Common myeloid progenitor, CD34-positive (primary cell): ENCODE data around the gene SMCO4.
"Not testable (repeated sequence)": the region's sequence is repeated elsewhere in the genome, so short reads cannot be mapped to it uniquely, and the experiment has no call there.

Experiments
- CTCF ChIA-PET: fragments of 350-600 bp; sonication (Branson Sonifier 250); formaldehyde crosslinking; loops from one replicate; lab custom pipeline; 2021; ENCODE audit warnings: antibody characterized with exemption; lab: Charles Lee
- POLR2A ChIA-PET: fragments of 350-600 bp; sonication (Branson Sonifier 250); formaldehyde crosslinking; loops from one replicate; lab custom pipeline; 2021; ENCODE audit warnings: antibody characterized with exemption; lab: Charles Lee
- DNase-seq, 3 donors: peaks; one replicate each; pipeline versions ENCODE4 v3.0.0 to v3.0.0-alpha.2; 2013
- H3K27ac ChIP-seq, 2 experiments: 1 replicate in 1 of 2; 2 replicates in 1 of 2; pipeline ENCODE4 v1.7.0; 2013; ENCODE audit warnings: inconsistent platforms in 2 of 2, low read length in 2 of 2, mild to moderate bottlenecking in 2 of 2, low read depth in 1 of 2, moderate library complexity in 1 of 2; ENCODE audit not compliant: severe bottlenecking in 2 of 2, insufficient read depth in 1 of 2, poor library complexity in 1 of 2
- H3K27me3 ChIP-seq, 5 experiments: replicated peaks in 2 of 5; 1 replicate in 3 of 5; 2 replicates in 2 of 5; pipeline versions ENCODE4 v1.6.1 to v1.7.0; 2013; ENCODE audit warnings: low read length in 4 of 5, mild to moderate bottlenecking in 2 of 5, moderate library complexity in 2 of 5, inconsistent platforms in 1 of 5; ENCODE audit not compliant: insufficient read depth in 5 of 5, control insufficient read depth in 4 of 5
- H3K36me3 ChIP-seq, 4 experiments: 1 replicate in 2 of 4; 2 replicates in 2 of 4; pipeline versions ENCODE4 v1.6.1 to v1.7.0; 2013; ENCODE audit warnings: low read length in 3 of 4, control low read depth in 1 of 4, mild to moderate bottlenecking in 1 of 4; ENCODE audit not compliant: control insufficient read depth in 4 of 4, insufficient read depth in 4 of 4
- H3K4me1 ChIP-seq, 4 experiments: 1 replicate in 3 of 4; 2 replicates in 1 of 4; pipeline versions ENCODE4 v1.6.1 to v1.7.1; 2013; ENCODE audit warnings: low read length in 3 of 4, mild to moderate bottlenecking in 3 of 4, control low read depth in 1 of 4, inconsistent platforms in 1 of 4, moderate library complexity in 1 of 4; ENCODE audit not compliant: control insufficient read depth in 4 of 4, insufficient read depth in 4 of 4; ENCODE audit errors: control extremely low read depth in 1 of 4
- H3K4me3 ChIP-seq, 7 experiments: 1 replicate in 4 of 7; 2 replicates in 3 of 7; pipeline versions ENCODE4 v1.5.1 to v1.7.0; 2013; ENCODE audit warnings: mild to moderate bottlenecking in 7 of 7, low read length in 6 of 7, moderate library complexity in 6 of 7, inconsistent platforms in 2 of 7, low read depth in 2 of 7, control low read depth in 1 of 7; ENCODE audit not compliant: insufficient read depth in 4 of 7, control insufficient read depth in 1 of 7; ENCODE audit errors: extremely low read depth in 1 of 7
- H3K9me3 ChIP-seq, 5 experiments: 1 replicate in 4 of 5; 2 replicates in 1 of 5; pipeline versions ENCODE4 v1.6.1 to v1.7.1; 2013; ENCODE audit warnings: low read length in 4 of 5, mild to moderate bottlenecking in 2 of 5, inconsistent platforms in 1 of 5, low read depth in 1 of 5, moderate library complexity in 1 of 5; ENCODE audit not compliant: control insufficient read depth in 4 of 5, insufficient read depth in 2 of 5; ENCODE audit errors: control extremely low read depth in 1 of 5
- WGBS: methylation state at CpG from one replicate; pipeline ENCODE4 v1.1.5; 2013; ENCODE audit not compliant: insufficient coverage; 5-methylcytosine and 5-hydroxymethylcytosine counted together

Gene SMCO4

DNA sequence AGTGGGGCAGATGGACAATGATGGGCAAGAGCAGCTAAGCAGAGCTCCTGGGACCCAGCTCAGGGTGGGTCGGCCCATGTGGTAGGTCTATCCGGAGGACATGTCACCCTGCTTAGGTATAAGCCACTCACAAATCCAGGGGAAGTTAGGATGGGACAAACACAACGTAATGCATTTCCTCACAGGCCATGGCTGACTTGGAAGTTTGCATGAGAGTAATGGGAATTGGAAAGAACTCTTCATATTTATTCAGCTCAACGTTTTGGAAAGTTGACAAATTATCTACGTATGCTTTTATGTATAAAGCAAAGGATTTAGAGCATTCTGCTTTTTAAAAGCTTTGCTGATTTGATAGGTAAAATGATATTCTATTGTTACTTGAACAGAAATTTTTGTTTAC lies 74.9 kb downstream of the SMCO4 start:
- 87% methylated on average over 5 of the region's 5 CpGs for WGBS
- H3K36me3 ChIP-seq = no peaks in the 10 kb centered on the region
- no peaks in the 10 kb centered on the region for H3K27me3 ChIP-seq
- H3K27ac ChIP-seq = no peak overlapping the region
- ChIA-PET POLR2A (no interaction called here), CTCF (interaction anchor here (0.5 to 1.6 kb wide), 2 partner anchors 16 to 150 kb away, joined by 3 to 5 read pairs; no protein-coding TSS in a partner anchor)
- no peaks in the 10 kb centered on the region for H3K9me3 ChIP-seq
- H3K4me1 ChIP-seq = no peaks in the 10 kb centered on the region
- no peak for DNase-seq
- no peak overlapping the region for H3K4me3 ChIP-seq

DNA sequence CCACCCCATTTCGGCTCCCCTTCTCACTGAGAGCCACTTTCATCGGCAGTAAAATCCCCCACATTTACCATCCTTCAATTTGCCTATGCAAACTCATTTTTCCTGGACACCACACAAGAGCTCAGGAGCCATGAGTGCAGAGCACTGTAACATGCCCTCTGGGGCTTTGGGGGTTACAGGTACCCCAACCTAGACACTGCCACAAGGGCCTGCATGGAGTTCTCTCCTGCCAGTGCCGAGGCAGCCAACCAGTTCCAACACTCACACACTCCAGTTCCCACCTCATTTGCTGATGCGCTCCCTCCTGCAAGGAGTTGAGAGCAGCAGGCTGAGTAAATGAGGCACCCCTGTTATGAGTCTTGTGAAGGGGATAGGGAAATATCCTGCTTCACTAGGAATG lies 76.1 kb downstream of the SMCO4 start:
- H3K36me3 ChIP-seq = no peaks in the 10 kb centered on the region
- CTCF ChIA-PET = interaction anchor here (1.6 kb wide), 1 partner anchor 18 kb away, joined by 5 read pairs; no protein-coding TSS in a partner anchor
- no peak overlapping the region for H3K4me3 ChIP-seq
- no peaks in the 10 kb centered on the region for H3K4me1 ChIP-seq
- 100% methylated on average over 2 of the region's 4 CpGs for WGBS
- POLR2A ChIA-PET = no interaction called here
- no peak for DNase-seq
- H3K27me3 ChIP-seq = no peaks in the 10 kb centered on the region
- no peak overlapping the region for H3K27ac ChIP-seq
- no peaks in the 10 kb centered on the region for H3K9me3 ChIP-seq

GRCh38 chr11:93464927-93465540 lies 78.2 kb downstream of the SMCO4 start:
- Histone ChIP-seq H3K36me3 (no peaks in the 10 kb centered on the region), H3K27ac (no peak overlapping the region), H3K27me3 (no peaks in the 10 kb centered on the region), H3K9me3 (no peaks in the 10 kb centered on the region), H3K4me1 (no peaks in the 10 kb centered on the region), H3K4me3 (no peak overlapping the region)
- ChIA-PET CTCF (no interaction called here), POLR2A (no interaction called here)
- DNase-seq = peak; percentile 0 to 58 (median 46)
- 25% methylated on average over 2 of the region's 3 CpGs for WGBS

GRCh38 chr11:93463666-93464065 lies 79.5 kb downstream of the SMCO4 start:
- H3K27me3 ChIP-seq, H3K27ac ChIP-seq, H3K9me3 ChIP-seq, H3K4me1 ChIP-seq, H3K4me3 ChIP-seq, CTCF ChIA-PET, POLR2A ChIA-PET, DNase-seq, H3K36me3 ChIP-seq: not testable (repeated sequence)
- WGBS = no CpG with 5 or more reads among the region's 4 CpGs

- H3K36me3 ChIP-seq = no peaks in the 10 kb centered on the region
- ChIA-PET POLR2A (no interaction called here), CTCF (no interaction called here)
- no peak overlapping the region for H3K4me3 ChIP-seq
- no peaks in the 10 kb centered on the region for H3K27me3 ChIP-seq
- H3K9me3 ChIP-seq = peaks cover 0 to 6% (median 0%) of the 10 kb centered on the region in 5 experiments
- no peak overlapping the region for H3K27ac ChIP-seq
- H3K4me1 ChIP-seq = no peaks in the 10 kb centered on the region
- no peak for DNase-seq
- WGBS = 96% methylated on average over 6 of the region's 9 CpGs
Observed at GRCh38 chr11:93458286-93458685, 84.9 kb downstream of the SMCO4 start.

GRCh38 chr11:93444617-93445073 lies 98.5 kb downstream of the SMCO4 start:
- no peaks in the 10 kb centered on the region for H3K4me1 ChIP-seq
- H3K27me3 ChIP-seq = no peaks in the 10 kb centered on the region
- peaks cover 0 to 8% (median 0%) of the 10 kb centered on the region in 5 experiments for H3K9me3 ChIP-seq
- H3K36me3 ChIP-seq = no peaks in the 10 kb centered on the region
- ChIA-PET CTCF (no interaction called here), POLR2A (no interaction called here)
- DNase-seq = no peak
- H3K4me3 ChIP-seq = no peak overlapping the region
- no peak overlapping the region for H3K27ac ChIP-seq
- WGBS = 100% methylated on average over 4 of the region's 8 CpGs

- H3K4me3 ChIP-seq, POLR2A ChIA-PET, H3K9me3 ChIP-seq, H3K27me3 ChIP-seq, H3K36me3 ChIP-seq, CTCF ChIA-PET, H3K4me1 ChIP-seq, H3K27ac ChIP-seq, DNase-seq: not testable (repeated sequence)
- no CpG with 5 or more reads among the region's 2 CpGs for WGBS
Observed at GRCh38 chr11:93443232-93443631, 100.0 kb downstream of the SMCO4 start.
